ENCODE results near the gene TMPRSS9. TPM values are rescaled to one million over a fixed set of nuclear protein-coding genes. Genes with fewer than 3 reads are reported as not detected.

The TMPRSS9 gene
- total and polyA plus RNA-seq, 2 donors from 2014 or later, result not detected

- TF ChIP-seq CTCF (IDR thresholded peaks at IDR 0.05; ENCODE audit: borderline replicate concordance, extremely low read depth, insufficient read depth), result no peak
- Histone ChIP-seq H3K9me3 (ENCODE audit: control insufficient read depth in 2 of 3, insufficient read depth in 1 of 3, low read length in 3 of 3) (no peaks in the 10 kb centered on the region), H3K27me3 (ENCODE audit: control insufficient read depth, insufficient read depth, low read length) (peaks cover 8% of the 10 kb centered on the region), H3K27ac (ENCODE audit: low read depth in 2 of 2, low read length in 2 of 2) (no peak overlapping the region), H3K9ac (ENCODE audit: low read length in 3 of 3) (no peak overlapping the region), H3K4me1 (ENCODE audit: control insufficient read depth in 2 of 3, insufficient read depth in 2 of 3, low read depth in 1 of 3, low read length in 3 of 3) (peaks cover 0 to 4% (median 0%) of the 10 kb centered on the region in 3 donors), H3K36me3 (ENCODE audit: control insufficient read depth in 2 of 3, insufficient read depth in 3 of 3, low read length in 3 of 3) (no peaks in the 10 kb centered on the region), H3K4me3 (ENCODE audit: low read length in 3 of 3) (no peak overlapping the region)
- no peak for FAIRE-seq
- no peak for DNase-seq
- intact Hi-C loops (cut with DNase I), result no loop called here
Measured at GRCh38 chr19:2360833-2361232, 768 bp downstream of the TMPRSS9 start.

- Histone ChIP-seq H3K9me3 (ENCODE audit: control insufficient read depth in 2 of 3, insufficient read depth in 1 of 3, low read length in 3 of 3) (no peaks in the 10 kb centered on the region), H3K4me3 (ENCODE audit: low read length in 3 of 3) (no peak overlapping the region), H3K27me3 (ENCODE audit: control insufficient read depth, insufficient read depth, low read length) (peaks cover 8% of the 10 kb centered on the region), H3K36me3 (ENCODE audit: control insufficient read depth in 2 of 3, insufficient read depth in 3 of 3, low read length in 3 of 3) (no peaks in the 10 kb centered on the region), H3K9ac (ENCODE audit: low read length in 3 of 3) (no peak overlapping the region), H3K4me1 (ENCODE audit: control insufficient read depth in 2 of 3, insufficient read depth in 2 of 3, low read depth in 1 of 3, low read length in 3 of 3) (peaks cover 0 to 4% (median 0%) of the 10 kb centered on the region in 3 donors), H3K27ac (ENCODE audit: low read depth in 2 of 2, low read length in 2 of 2) (no peak overlapping the region)
- intact Hi-C loops (cut with DNase I), result no loop called here
- FAIRE-seq (no peak), DNase-seq (no peak)
- TF ChIP-seq CTCF (IDR thresholded peaks at IDR 0.05; ENCODE audit: borderline replicate concordance, extremely low read depth, insufficient read depth), result no peak
Measured at GRCh38 chr19:2361246-2362045, 1.4 kb downstream of the TMPRSS9 start.

- no peak overlapping the region for H3K9ac ChIP-seq (ENCODE audit: low read length in 3 of 3)
- H3K36me3 ChIP-seq (ENCODE audit: control insufficient read depth in 2 of 3, insufficient read depth in 3 of 3, low read length in 3 of 3), result no peaks in the 10 kb centered on the region
- H3K4me3 ChIP-seq (ENCODE audit: low read length in 3 of 3), result no peak overlapping the region
- DNase-seq (no peak), FAIRE-seq (no peak)
- H3K27ac ChIP-seq (ENCODE audit: low read depth in 2 of 2, low read length in 2 of 2), result no peak overlapping the region
- H3K27me3 ChIP-seq (ENCODE audit: control insufficient read depth, insufficient read depth, low read length), result peaks cover 8% of the 10 kb centered on the region
- intact Hi-C loops (cut with DNase I), result no loop called here
- peaks cover 0 to 4% (median 0%) of the 10 kb centered on the region in 3 donors for H3K4me1 ChIP-seq (ENCODE audit: control insufficient read depth in 2 of 3, insufficient read depth in 2 of 3, low read depth in 1 of 3, low read length in 3 of 3)
- no peak for TF ChIP-seq CTCF (IDR thresholded peaks at IDR 0.05; ENCODE audit: borderline replicate concordance, extremely low read depth, insufficient read depth)
- no peaks in the 10 kb centered on the region for H3K9me3 ChIP-seq (ENCODE audit: control insufficient read depth in 2 of 3, insufficient read depth in 1 of 3, low read length in 3 of 3)
Measured at GRCh38 chr19:2362046-2362969, 2.2 kb downstream of the TMPRSS9 start.
